Hematopoietic multipotent progenitor cell treated with erythropoietin and hydrocortisone succinate and interleukin-3 and kit ligand, for 17 days (in vitro differentiated cells): Measurements from ENCODE around the gene CHPF2.
A peak's percentile ranks its signal among the peaks of the same experiment; 100 is the strongest.

Source experiments
- DNase-seq: peaks from one replicate; pipeline ENCODE4 v3.0.0-alpha.2; 2015; ENCODE audit warnings: low spot score

The CHPF2 gene

DNA sequence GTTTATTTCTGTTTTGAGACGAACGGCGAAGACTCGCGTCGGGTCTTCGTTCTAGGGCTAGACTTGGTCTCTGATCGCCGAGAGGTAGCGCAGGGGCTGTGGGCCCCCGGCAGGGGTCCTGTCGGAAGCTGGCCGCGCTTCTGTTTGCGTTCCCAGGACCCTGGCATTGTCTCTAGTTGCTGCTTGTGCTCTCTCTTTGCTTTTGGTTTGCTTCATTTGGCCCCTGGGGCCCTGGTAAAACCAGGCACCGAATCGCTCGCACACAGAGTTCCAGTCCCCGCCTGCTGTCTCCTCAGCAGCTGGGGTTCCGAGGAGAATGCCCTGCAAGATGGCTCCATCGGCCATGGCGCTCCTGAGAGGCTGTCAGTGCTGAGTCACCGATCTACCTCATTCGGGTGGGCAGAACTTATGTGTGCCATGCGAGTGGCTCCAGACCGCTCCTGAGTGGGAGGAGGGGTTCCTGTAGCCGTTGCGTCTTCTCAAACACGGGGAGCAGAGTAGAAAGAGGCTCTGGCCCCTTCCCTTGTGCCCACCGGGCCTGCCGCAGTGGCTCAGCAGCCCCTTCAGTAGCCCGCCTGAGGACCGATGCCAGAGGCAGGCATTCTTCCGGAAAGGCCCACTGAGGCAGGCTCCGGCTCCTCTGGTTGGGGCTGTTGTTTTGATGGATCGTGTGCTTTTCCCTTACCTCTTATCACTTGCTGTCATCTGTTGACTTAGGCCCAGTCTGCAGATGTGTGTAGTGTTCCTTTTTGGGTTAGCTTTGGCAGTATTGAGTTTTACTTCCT is 826 bp downstream of the CHPF2 start:
- DNase-seq, result peak; percentile 90

DNA sequence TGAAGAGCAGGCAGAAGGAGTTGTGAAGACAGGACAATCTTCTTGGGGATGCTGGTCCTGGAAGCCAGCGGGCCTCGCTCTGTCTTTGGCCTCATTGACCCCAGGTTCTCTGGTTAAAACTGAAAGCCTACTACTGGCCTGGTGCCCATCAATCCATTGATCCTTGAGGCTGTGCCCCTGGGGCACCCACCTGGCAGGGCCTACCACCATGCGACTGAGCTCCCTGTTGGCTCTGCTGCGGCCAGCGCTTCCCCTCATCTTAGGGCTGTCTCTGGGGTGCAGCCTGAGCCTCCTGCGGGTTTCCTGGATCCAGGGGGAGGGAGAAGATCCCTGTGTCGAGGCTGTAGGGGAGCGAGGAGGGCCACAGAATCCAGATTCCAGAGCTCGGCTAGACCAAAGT is 1.5 kb downstream of the CHPF2 start:
- DNase-seq, result no peak

DNA sequence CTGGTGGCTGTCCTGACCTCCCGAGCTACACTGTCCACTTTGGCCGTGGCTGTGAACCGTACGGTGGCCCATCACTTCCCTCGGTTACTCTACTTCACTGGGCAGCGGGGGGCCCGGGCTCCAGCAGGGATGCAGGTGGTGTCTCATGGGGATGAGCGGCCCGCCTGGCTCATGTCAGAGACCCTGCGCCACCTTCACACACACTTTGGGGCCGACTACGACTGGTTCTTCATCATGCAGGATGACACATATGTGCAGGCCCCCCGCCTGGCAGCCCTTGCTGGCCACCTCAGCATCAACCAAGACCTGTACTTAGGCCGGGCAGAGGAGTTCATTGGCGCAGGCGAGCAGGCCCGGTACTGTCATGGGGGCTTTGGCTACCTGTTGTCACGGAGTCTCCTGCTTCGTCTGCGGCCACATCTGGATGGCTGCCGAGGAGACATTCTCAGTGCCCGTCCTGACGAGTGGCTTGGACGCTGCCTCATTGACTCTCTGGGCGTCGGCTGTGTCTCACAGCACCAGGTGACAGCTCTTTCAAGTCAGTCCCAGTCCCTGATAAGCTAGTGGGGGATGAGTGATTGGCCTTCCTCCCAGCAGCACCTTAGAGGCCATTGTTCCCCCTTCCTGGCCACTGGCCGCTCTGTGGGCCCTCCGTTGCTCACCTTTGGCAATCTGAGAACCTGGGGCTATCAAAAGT is 3.0 kb downstream of the CHPF2 start:
- DNase-seq, result no peak

DNA sequence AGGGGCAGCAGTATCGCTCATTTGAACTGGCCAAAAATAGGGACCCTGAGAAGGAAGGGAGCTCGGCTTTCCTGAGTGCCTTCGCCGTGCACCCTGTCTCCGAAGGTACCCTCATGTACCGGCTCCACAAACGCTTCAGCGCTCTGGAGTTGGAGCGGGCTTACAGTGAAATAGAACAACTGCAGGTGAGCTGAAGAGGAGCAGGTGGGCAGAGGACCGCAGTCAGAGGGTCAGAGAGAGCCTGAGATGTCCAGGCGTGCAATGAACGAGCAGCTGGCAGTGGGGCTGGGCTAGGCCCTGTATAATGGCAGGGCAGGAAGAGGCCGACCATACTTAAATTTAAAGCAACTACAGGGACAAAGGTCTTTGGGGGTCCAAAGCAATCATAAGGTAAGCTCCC is 4.1 kb downstream of the CHPF2 start:
- no peak for DNase-seq

DNA sequence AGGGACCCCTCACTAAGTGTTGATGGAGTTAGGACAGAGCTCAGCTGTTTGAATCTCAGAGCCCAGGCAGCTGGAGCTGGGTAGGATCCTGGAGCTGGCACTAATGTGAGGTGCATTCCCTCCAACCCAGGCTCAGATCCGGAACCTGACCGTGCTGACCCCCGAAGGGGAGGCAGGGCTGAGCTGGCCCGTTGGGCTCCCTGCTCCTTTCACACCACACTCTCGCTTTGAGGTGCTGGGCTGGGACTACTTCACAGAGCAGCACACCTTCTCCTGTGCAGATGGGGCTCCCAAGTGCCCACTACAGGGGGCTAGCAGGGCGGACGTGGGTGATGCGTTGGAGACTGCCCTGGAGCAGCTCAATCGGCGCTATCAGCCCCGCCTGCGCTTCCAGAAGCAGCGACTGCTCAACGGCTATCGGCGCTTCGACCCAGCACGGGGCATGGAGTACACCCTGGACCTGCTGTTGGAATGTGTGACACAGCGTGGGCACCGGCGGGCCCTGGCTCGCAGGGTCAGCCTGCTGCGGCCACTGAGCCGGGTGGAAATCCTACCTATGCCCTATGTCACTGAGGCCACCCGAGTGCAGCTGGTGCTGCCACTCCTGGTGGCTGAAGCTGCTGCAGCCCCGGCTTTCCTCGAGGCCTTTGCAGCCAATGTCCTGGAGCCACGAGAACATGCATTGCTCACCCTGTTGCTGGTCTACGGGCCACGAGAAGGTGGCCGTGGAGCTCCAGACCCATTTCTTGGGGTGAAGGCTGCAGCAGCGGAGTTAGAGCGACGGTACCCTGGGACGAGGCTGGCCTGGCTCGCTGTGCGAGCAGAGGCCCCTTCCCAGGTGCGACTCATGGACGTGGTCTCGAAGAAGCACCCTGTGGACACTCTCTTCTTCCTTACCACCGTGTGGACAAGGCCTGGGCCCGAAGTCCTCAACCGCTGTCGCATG is 5.2 kb downstream of the CHPF2 start:
- DNase-seq, result no peak

GRCh38 chr7:151238190-151238810 is 6.0 kb downstream of the CHPF2 start:
- DNase-seq, result no peak

DNA sequence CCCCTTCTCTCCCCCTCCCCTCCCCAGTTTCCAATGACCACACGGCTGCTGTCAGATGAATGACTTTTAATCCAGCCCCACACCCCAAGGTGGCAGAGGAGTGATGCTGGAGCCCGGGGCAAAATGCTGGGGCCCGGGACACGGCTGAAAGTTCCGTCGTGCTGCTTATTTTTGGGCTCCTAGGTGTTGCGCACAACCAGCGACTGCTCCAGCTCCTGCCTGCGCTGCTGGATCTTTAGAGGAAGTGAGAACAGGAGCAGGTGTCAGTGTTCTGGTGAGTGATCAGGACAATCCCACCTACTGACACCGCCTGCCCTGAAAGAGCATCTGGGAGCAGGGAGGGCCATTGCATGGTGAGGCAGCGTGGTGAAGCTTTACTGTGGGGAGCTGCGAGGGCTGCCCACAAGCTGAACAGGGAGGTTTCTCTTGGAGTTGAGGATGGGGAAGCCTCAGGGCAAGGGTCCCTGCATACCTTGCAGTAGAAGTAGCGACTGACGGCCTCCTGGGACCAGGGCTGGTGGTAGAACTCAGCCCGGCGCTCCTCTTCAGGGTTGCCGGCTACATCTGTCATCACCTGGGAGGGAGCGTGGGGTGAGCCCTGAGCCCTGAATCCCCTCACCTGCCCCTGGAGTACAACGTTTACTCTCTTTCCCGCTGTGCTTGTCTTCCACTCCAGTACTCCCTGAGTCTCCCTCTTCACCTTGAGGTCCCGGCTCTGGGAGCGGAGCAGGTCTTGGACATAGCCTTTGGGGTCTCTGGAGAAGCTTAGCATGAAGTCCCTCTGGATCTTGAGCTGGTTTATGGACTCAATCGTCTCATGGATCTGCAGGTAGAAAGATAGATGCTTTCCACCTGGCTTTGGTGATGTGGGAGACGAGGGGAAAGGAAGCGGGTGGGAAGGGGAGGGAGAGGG is 6.9 kb downstream of the CHPF2 start:
- DNase-seq, result no peak

- DNase-seq, result no peak
Measured at GRCh38 chr7:151239837-151240459, 7.7 kb downstream of the CHPF2 start.

- no peak for DNase-seq
Measured at GRCh38 chr7:151240536-151240935, 8.3 kb downstream of the CHPF2 start.

- DNase-seq, result no peak
Measured at GRCh38 chr7:151240942-151241754, 8.9 kb downstream of the CHPF2 start.

GRCh38 chr7:151241755-151242096 is 9.4 kb downstream of the CHPF2 start:
- DNase-seq, result no peak

GRCh38 chr7:151242159-151243044 is 10.1 kb downstream of the CHPF2 start:
- no peak for DNase-seq

- DNase-seq, result no peak
Measured at GRCh38 chr7:151243045-151243349, 10.7 kb downstream of the CHPF2 start.

- DNase-seq, result peak; percentile 69
Measured at GRCh38 chr7:151243408-151244195, 11.3 kb downstream of the CHPF2 start.

- DNase-seq, result peak; percentile 75
Measured at GRCh38 chr7:151244196-151244840, 12.0 kb downstream of the CHPF2 start.

DNA sequence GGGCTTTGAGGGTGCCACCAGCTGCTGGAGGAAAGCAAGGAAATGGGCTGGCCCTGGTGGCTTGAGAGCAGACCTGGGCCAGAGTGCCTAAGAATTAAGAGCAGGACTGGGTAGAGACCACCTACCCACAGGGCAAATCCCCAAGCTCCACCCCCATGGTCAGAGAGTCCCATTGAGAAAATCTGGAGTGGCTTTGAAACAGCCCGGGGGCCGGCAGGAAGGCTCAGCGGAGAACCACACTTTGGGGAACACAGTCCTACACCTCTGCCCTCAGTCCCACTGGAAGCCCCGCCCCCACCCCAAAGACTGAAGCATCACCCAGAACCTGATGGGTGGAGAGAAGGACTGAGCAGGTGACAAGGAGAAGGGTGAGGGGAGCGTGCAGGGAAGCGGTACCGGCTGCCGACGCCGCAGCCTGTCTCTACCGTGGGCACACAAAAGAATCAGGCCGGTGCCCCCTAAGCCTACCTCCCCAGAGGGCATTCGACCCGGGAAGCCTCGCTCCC is 12.6 kb downstream of the CHPF2 start:
- no peak for DNase-seq

DNA sequence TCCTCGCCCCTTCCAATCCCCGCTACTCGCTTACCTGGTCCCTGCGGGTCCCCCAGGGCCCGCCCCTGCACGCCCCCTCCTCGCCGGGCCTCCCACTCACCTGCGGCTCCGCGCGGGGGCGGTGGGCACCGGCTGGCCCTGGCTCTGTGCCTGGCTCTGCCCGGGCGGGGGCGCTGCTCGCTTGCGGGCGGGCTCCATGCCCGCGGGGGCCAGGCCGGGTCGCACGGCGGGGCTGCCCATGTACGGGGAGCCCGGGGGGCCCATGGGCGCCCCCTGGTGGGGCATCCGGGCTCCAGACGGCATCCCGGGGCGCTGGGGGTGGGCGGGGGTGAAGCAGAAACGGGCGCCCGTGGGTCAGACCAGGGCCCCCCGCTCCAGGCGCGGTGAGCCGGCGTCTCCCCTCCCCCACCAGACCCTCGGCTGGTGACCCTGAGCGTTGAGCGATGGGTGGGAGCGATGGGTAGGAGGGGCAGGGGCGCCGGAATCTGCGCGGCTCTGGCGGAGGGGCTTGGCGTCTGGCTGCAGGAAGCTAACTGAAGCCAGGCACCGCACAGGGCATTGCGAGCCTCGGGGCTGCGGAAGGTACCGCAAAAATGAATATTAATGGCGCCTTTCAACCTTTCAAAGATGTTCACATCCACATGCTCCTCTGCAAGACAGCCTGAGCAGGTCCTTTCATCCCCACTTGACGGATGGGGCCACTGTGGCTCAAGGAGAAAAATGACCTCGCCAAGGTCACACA is 13.2 kb downstream of the CHPF2 start:
- peak; percentile 53 for DNase-seq
